Lung (tissue), 12 donors: ENCODE data around the gene LRRC71. TPM values are rescaled to one million over a fixed set of nuclear protein-coding genes. Genes with fewer than 3 reads are reported as not detected.
A peak's percentile ranks its signal among the peaks of the same experiment; 100 is the strongest.

ENCODE experiments used
- ATAC-seq: fragments of 200-7000 bp; cut with Tn5 transposase; one replicate; pipeline ENCODE4 v1.9.1; 2020; ENCODE audit warnings: moderate number of reproducible peaks; ENCODE audit not compliant: insufficient read depth, low FRiP score
- DNase-seq, 3 donors: peaks; one replicate each; pipeline ENCODE4 v3.0.0-alpha.2; 2013 to 2017
- H3K27ac ChIP-seq, 2 donors: one replicate each; pipeline ENCODE4 v1.5.1; 2013; ENCODE audit warnings: mild to moderate bottlenecking in 2 of 2, moderate library complexity in 2 of 2, control low read depth in 1 of 2, inconsistent platforms in 1 of 2, low read depth in 1 of 2, low read length in 1 of 2
- H3K27me3 ChIP-seq, 3 donors: one replicate each; pipeline ENCODE4 v1.5.1; 2013; ENCODE audit warnings: low read length in 2 of 3; ENCODE audit not compliant: control insufficient read depth in 3 of 3, insufficient read depth in 3 of 3
- H3K36me3 ChIP-seq, 4 donors: one replicate each; pipeline ENCODE4 v1.5.1; 2013; ENCODE audit warnings: low read length in 4 of 4, mild to moderate bottlenecking in 1 of 4, moderate library complexity in 1 of 4; ENCODE audit not compliant: control insufficient read depth in 4 of 4, insufficient read depth in 4 of 4
- H3K4me1 ChIP-seq, 5 donors: one replicate each; pipeline ENCODE4 v1.5.1; 2013; ENCODE audit warnings: low read length in 5 of 5, mild to moderate bottlenecking in 2 of 5, moderate library complexity in 1 of 5; ENCODE audit not compliant: control insufficient read depth in 5 of 5, insufficient read depth in 5 of 5
- H3K4me3 ChIP-seq: one replicate; pipeline ENCODE4 v1.5.1; 2013; ENCODE audit warnings: mild to moderate bottlenecking, control low read depth, moderate library complexity
- H3K9ac ChIP-seq, 2 donors: one replicate each; pipeline ENCODE4 v1.5.1; 2013; ENCODE audit warnings: low read length in 2 of 2, control low read depth in 1 of 2; ENCODE audit not compliant: insufficient read depth in 1 of 2
- H3K9me3 ChIP-seq, 4 donors: one replicate each; pipeline ENCODE4 v1.5.1; 2013; ENCODE audit warnings: low read length in 3 of 4, mild to moderate bottlenecking in 1 of 4, moderate library complexity in 1 of 4; ENCODE audit not compliant: control insufficient read depth in 4 of 4, insufficient read depth in 3 of 4
- CTCF ChIP-seq: IDR thresholded peaks from 2 replicates; pipeline ENCODE4 v1.5.1; 2012; ENCODE audit warnings: mild to moderate bottlenecking; ENCODE audit errors: control extremely low read depth, extremely low read depth
- WGBS, 2 donors: extraction: QIAGEN DNeasy Blood & Tissue Kit; methylation state at CpG; one replicate each; pipeline ENCODE4 v1.1.7; 2013; 5-methylcytosine and 5-hydroxymethylcytosine counted together
- polyA plus RNA-seq, 2 donors: library from polyadenylated mRNA; stranded (reverse); fragments of 200-250 nt; gene quantifications; one replicate each; pipeline ENCODE4 v1.2.1, GENCODE V29; 2013
- total RNA-seq, 2 donors: library from RNA; depleted of rRNA in 1 of 2; stranded (reverse); fragments of >200 nt in 1 of 2; gene quantifications; one replicate each; pipeline ENCODE4 v1.2.1, GENCODE V29; 2014 to 2021
- donor health status: control.
- donor health status: control.
- donor health status: Bipolar disorder and iron deficiency.
- donor health status: healthy.
- donor health status: DM: yes; HTN: yes; CAD: no.

Gene LRRC71
- total and polyA plus RNA-seq, 4 donors = 3.4 to 17.2 (median 4.2) TPM

GRCh38 chr1:156903328-156904091 lies 16.9 kb upstream of the LRRC71 start:
- peaks cover 0 to 21% (median 0%) of the 10 kb centered on the region in 3 donors for H3K27me3 ChIP-seq
- no peak overlapping the region for H3K27ac ChIP-seq
- no peak overlapping the region for H3K9ac ChIP-seq
- ATAC-seq = no peak
- no peaks in the 10 kb centered on the region for H3K9me3 ChIP-seq
- 72 to 86% methylated on average over 15 of the region's 15 CpGs for WGBS, 2 donors
- peaks cover 0 to 18% (median 11%) of the 10 kb centered on the region in 4 donors for H3K36me3 ChIP-seq
- no peak for TF ChIP-seq CTCF
- no peak for DNase-seq
- peaks cover 0 to 58% (median 33%) of the 10 kb centered on the region in 5 donors for H3K4me1 ChIP-seq
- no peak overlapping the region for H3K4me3 ChIP-seq

GRCh38 chr1:156904187-156904959 lies 16.1 kb upstream of the LRRC71 start:
- H3K9me3 ChIP-seq = no peaks in the 10 kb centered on the region
- ATAC-seq (no peak), DNase-seq (peak; percentile 70 to 83 (median 80))
- H3K36me3 ChIP-seq = peaks cover 0 to 23% (median 12%) of the 10 kb centered on the region in 4 donors
- no peak overlapping the region for H3K9ac ChIP-seq
- no peak overlapping the region for H3K4me3 ChIP-seq
- peaks cover 0 to 27% (median 0%) of the 10 kb centered on the region in 3 donors for H3K27me3 ChIP-seq
- no peak overlapping the region for H3K27ac ChIP-seq
- TF ChIP-seq CTCF = no peak
- WGBS, 2 donors = 77 to 85% methylated on average over 18 to 19 of the region's 19 CpGs
- H3K4me1 ChIP-seq = peaks cover 0 to 49% (median 30%) of the 10 kb centered on the region in 5 donors

- DNase-seq (no peak), ATAC-seq (no peak)
- peaks cover 0 to 42% (median 23%) of the 10 kb centered on the region in 5 donors for H3K4me1 ChIP-seq
- no peak overlapping the region for H3K4me3 ChIP-seq
- H3K27ac ChIP-seq = no peak overlapping the region
- TF ChIP-seq CTCF = no peak
- H3K36me3 ChIP-seq = peaks cover 0 to 25% (median 14%) of the 10 kb centered on the region in 4 donors
- H3K27me3 ChIP-seq = peaks cover 0 to 32% (median 0%) of the 10 kb centered on the region in 3 donors
- H3K9ac ChIP-seq = no peak overlapping the region
- H3K9me3 ChIP-seq = no peaks in the 10 kb centered on the region
- 88 to 91% methylated on average over 14 to 16 of the region's 16 CpGs for WGBS, 2 donors
These were observed 15.3 kb upstream of the LRRC71 start for GRCh38 chr1:156905176-156905575.
